Mammary epithelial cell (primary cell): ENCODE measurements around the gene PHF3.

Experiments
- CTCF ChIP-seq, 2 donors: IDR thresholded peaks in 1 of 2; conservative IDR thresholded peaks in 1 of 2; 2 replicates each; pipeline ENCODE4 v1.5.1; 2011 to 2012; ENCODE audit warnings: inconsistent platforms in 2 of 2, low read length in 2 of 2, mild to moderate bottlenecking in 2 of 2, control low read depth in 1 of 2, low read depth in 1 of 2; ENCODE audit not compliant: insufficient read depth in 1 of 2; ENCODE audit errors: extremely low read depth in 1 of 2
- EZH2 ChIP-seq: IDR thresholded peaks from 2 replicates; pipeline ENCODE4 v1.6.1; 2012; ENCODE audit warnings: low read length, inconsistent platforms, borderline replicate concordance

- TF ChIP-seq CTCF (conservative IDR thresholded peaks at IDR 0.05 in 1 of 2, IDR thresholded peaks at IDR 0.05 in 1 of 2; ENCODE audit: extremely low read depth in 1 of 2, insufficient read depth in 1 of 2, low read depth in 1 of 2, low read length in 2 of 2) = no peak
- TF ChIP-seq EZH2 = no peak
Measured at GRCh38 chr6:63713332-63713731, 77.7 kb downstream of the PHF3 start.
